ENCODE data around the gene NUP160. TPM values are rescaled to one million over a fixed set of nuclear protein-coding genes. Genes with fewer than 3 reads are reported as not detected.

Gene NUP160
- total RNA-seq, 2 donors from 2014 or later: 13.8 to 15.3 TPM

GRCh38 chr11:47857485-47857884 lies 9.3 kb upstream of the NUP160 start:
- H3K4me3 ChIP-seq: no peak overlapping the region
- no peak for ATAC-seq
- WGBS, 2 donors: 33 to 52% methylated on average over 2 of the region's 2 CpGs
- intact Hi-C loops (cut with DNase I): no loop called here
- TF ChIP-seq POLR2A (IDR thresholded peaks at IDR 0.05): no peak
- TF ChIP-seq, protein P1, sequence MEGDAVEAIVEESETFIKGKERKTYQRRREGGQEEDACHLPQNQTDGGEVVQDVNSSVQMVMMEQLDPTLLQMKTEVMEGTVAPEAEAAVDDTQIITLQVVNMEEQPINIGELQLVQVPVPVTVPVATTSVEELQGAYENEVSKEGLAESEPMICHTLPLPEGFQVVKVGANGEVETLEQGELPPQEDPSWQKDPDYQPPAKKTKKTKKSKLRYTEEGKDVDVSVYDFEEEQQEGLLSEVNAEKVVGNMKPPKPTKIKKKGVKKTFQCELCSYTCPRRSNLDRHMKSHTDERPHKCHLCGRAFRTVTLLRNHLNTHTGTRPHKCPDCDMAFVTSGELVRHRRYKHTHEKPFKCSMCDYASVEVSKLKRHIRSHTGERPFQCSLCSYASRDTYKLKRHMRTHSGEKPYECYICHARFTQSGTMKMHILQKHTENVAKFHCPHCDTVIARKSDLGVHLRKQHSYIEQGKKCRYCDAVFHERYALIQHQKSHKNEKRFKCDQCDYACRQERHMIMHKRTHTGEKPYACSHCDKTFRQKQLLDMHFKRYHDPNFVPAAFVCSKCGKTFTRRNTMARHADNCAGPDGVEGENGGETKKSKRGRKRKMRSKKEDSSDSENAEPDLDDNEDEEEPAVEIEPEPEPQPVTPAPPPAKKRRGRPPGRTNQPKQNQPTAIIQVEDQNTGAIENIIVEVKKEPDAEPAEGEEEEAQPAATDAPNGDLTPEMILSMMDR (IDR thresholded peaks at IDR 0.05): no peak
- H3K27me3 ChIP-seq: no peaks in the 10 kb centered on the region
- H3K4me1 ChIP-seq: no peaks in the 10 kb centered on the region
- H3K36me3 ChIP-seq (replicated peaks in 1 of 2; ENCODE audit: insufficient read depth in 1 of 2, low read depth in 2 of 2): no peaks in the 10 kb centered on the region
- no peaks in the 10 kb centered on the region for H3K9me3 ChIP-seq
- H3K27ac ChIP-seq: no peak overlapping the region
- DNase-seq: no peak

DNA sequence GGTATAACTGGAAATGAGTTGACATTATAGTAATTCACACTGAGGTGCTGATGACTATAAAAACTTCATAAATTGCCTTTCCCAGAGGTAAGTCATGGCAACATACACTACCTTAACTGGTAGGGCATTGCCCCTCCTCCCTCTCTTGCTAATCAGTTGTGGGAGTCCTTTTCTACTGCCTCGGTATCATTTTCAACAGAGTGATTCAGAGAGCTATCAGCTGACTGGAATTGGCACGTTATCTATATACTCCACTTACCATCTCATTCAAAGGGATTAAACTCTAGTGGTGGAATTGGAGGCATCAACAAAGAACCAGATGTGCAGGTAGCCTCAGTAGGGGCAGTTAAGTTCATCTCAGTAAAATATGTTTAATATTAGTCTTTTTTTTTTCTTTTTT lies 8.0 kb upstream of the NUP160 start:
- H3K27ac ChIP-seq: no peak overlapping the region
- DNase-seq (no peak), ATAC-seq (no peak)
- no peak overlapping the region for H3K4me3 ChIP-seq
- H3K36me3 ChIP-seq (replicated peaks in 1 of 2; ENCODE audit: insufficient read depth in 1 of 2, low read depth in 2 of 2): no peaks in the 10 kb centered on the region
- H3K9me3 ChIP-seq: no peaks in the 10 kb centered on the region
- H3K27me3 ChIP-seq: no peaks in the 10 kb centered on the region
- TF ChIP-seq, protein P1 (IDR thresholded peaks at IDR 0.05): no peak
- TF ChIP-seq POLR2A (IDR thresholded peaks at IDR 0.05): no peak
- H3K4me1 ChIP-seq: no peaks in the 10 kb centered on the region
- 42 to 45% methylated on average over 2 of the region's 2 CpGs for WGBS, 2 donors
- intact Hi-C loops (cut with DNase I): no loop called here

DNA sequence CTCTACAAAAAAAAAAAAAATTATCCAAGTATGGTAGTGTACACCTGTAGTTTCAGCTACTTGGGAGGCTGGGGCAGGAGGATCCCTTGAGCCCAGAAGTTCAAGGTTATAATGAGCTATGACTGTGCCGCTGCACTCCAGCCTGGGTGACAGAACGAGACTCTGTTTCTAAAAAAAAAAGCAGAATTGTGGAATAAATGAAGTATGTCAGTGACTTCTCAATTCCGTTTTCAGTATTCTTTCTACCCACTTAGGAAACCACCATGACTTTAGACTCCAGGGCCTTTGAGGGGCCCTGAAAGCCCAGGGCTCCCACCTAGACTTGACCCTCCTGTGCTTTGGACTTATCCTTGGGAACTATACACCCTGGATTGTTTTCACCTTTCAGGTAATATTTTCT lies 6.5 kb upstream of the NUP160 start:
- Histone ChIP-seq H3K4me1 (no peaks in the 10 kb centered on the region), H3K27ac (no peak overlapping the region), H3K36me3 (replicated peaks in 1 of 2; ENCODE audit: insufficient read depth in 1 of 2, low read depth in 2 of 2) (no peaks in the 10 kb centered on the region), H3K9me3 (no peaks in the 10 kb centered on the region), H3K27me3 (no peaks in the 10 kb centered on the region), H3K4me3 (no peak overlapping the region)
- intact Hi-C loops (cut with DNase I): no loop called here
- DNase-seq (no peak), ATAC-seq (no peak)
- TF ChIP-seq, protein P1 (IDR thresholded peaks at IDR 0.05): no peak
- no peak for TF ChIP-seq POLR2A (IDR thresholded peaks at IDR 0.05)
- 67 to 82% methylated on average over 3 of the region's 3 CpGs for WGBS, 2 donors

DNA sequence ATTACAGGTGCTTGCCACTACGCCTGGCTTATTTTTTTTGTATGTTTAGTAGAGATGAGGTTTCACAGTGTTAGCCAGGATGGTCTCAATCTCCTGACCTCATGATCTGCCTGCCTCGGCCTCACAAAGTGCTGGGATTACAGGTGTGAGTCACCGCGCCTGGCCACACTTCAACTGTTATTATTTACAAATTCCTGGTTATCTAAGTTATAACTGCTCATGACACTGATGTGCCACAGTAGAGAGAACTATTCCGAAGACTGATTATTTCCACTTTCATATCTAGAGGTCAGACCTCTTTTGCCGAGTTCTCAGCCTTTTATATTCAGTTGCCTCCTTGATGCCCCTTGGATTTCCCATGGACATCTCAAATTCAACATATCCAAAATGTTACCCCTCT lies 3.9 kb upstream of the NUP160 start:
- Histone ChIP-seq H3K9me3 (no peaks in the 10 kb centered on the region), H3K27ac (no peak overlapping the region), H3K4me1 (peaks cover 11% of the 10 kb centered on the region), H3K4me3 (no peak overlapping the region), H3K27me3 (no peaks in the 10 kb centered on the region), H3K36me3 (replicated peaks in 1 of 2; ENCODE audit: insufficient read depth in 1 of 2, low read depth in 2 of 2) (no peaks in the 10 kb centered on the region)
- intact Hi-C loops (cut with DNase I): no loop called here
- 87 to 91% methylated on average over 6 of the region's 6 CpGs for WGBS, 2 donors
- no peak for TF ChIP-seq POLR2A (IDR thresholded peaks at IDR 0.05)
- TF ChIP-seq, protein P1 (IDR thresholded peaks at IDR 0.05): no peak
- no peak for DNase-seq
- no peak for ATAC-seq

DNA sequence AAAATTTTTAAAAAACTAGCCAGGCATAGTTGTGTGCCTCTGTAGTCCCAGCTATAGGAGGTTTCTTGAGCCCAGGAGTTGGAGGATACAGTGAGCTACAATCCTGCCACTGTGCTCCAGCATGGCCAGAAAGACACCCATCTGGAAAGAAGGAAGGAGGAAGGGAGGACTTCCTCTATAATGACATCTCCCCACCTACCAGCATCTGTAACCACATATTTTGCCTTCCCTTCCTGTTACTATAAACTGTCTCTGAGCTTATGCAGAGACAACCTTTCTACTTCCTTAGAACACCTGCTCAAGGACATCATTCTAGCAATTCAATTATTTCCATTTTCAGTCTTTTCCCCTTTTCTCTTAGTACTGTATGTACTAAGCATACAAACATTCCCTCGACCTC lies 2.2 kb upstream of the NUP160 start:
- Histone ChIP-seq H3K9me3 (no peaks in the 10 kb centered on the region), H3K4me3 (no peak overlapping the region), H3K27ac (no peak overlapping the region), H3K36me3 (replicated peaks in 1 of 2; ENCODE audit: insufficient read depth in 1 of 2, low read depth in 2 of 2) (no peaks in the 10 kb centered on the region), H3K27me3 (no peaks in the 10 kb centered on the region), H3K4me1 (peaks cover 19% of the 10 kb centered on the region)
- ATAC-seq (no peak), DNase-seq (no peak)
- intact Hi-C loops (cut with DNase I): no loop called here
- 38 to 59% methylated on average over 1 of the region's 1 CpG for WGBS, 2 donors
- no peak for TF ChIP-seq POLR2A (IDR thresholded peaks at IDR 0.05)
- TF ChIP-seq, protein P1 (IDR thresholded peaks at IDR 0.05): no peak

All from body of pancreas (tissue), 4 donors.